CD4-positive, alpha-beta T cell treated with Interferon alpha-2 for 1 hour (primary cell): ENCODE results near the gene STEEP1.
"Not testable (repeated sequence)": the region's sequence is repeated elsewhere in the genome, so short reads cannot be mapped to it uniquely, and the experiment has no call there.

Source experiments
- DNase-seq, 2 donors: peaks; one replicate each; pipeline ENCODE4 v3.0.0-alpha.2; 2020 to 2022

Gene STEEP1

DNA sequence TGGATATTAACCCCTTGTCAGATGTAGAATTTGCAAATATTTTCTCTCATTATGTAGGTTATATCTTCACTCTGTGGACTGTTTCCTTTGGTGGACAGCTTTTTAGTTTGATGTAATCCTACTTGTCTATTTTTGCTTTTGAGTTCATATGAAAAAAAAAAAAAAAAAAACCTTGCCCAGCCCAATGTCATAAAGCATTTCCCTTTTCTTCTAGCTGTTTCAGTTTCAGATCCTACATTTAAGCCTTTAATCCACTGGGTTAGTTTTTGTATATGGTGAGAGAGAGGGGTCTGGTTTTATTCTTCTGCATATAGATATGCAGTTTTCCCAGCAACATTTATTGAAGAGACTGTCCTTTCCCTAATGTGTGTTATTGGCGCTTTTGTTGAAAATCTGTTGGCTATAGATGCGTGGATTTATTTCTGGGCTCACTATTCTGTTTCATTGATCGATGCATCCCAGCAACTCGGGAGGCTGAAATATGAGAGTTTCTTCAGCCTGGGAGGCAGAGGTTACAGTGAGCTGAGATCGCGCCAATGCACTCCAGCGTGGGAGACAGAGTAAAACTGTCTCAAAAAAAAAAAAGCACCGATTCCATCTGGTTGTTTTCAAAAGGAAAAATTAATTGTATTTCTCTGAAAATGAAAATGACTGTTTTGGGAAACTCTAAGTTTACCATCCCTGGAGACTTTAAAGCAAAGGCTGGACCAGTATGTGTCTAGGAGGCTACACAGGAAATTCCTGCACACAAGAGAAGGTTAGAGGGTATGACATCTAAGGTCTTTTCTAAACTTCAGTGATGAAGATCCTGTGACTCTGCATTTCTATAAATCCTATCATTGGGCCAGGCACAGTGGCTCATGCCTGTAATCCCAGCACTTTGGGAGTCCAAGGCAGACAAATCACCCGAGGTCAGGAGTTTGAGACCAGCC, 35.6 kb downstream of the STEEP1 start:
- DNase-seq, result no peak

DNA sequence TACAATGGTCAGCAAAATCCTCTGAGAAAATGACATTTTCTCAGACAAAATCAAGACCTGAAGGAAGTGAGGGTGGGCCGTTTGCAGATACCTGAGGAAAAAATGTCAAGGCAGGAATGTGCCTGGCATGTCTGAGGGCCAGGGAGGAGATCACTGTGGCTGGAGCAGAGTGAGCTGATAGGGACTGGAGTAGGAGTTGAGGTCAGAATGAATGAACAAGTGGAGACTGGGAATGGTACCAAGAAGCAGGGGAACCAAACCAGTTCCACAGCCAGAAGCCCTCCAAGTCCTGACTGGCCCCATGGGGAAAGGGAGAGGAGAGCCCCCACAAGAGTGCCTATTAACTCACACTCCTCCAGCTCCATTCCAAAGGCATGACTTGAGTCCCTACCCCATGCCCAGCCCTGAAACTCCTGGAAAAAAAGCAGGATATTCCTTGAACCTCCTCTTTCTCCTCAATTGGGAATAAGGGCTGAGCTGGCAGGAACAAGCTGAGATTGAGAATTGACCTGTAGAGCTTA, 41.5 kb downstream of the STEEP1 start:
- no peak for DNase-seq

DNA sequence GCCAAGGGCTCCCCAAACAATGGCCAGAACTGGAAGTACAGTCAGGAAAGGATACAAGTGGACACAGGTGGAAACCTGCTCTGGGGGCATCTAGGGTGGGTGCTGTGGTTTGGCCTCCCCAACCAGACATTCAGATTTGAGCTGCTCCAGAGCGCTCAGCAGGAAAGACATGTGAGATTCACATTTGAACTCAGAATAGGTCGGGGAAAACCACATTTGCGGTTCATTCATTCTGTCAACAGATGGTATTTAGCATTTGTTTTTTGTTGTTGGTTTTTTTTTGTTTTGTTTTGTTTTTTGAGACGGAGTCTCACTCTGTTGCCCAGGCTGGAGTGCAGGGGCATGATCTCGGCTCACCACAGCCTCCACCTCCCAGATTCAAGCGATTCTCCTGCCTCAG, 44.0 kb downstream of the STEEP1 start:
- DNase-seq, result no peak

DNA sequence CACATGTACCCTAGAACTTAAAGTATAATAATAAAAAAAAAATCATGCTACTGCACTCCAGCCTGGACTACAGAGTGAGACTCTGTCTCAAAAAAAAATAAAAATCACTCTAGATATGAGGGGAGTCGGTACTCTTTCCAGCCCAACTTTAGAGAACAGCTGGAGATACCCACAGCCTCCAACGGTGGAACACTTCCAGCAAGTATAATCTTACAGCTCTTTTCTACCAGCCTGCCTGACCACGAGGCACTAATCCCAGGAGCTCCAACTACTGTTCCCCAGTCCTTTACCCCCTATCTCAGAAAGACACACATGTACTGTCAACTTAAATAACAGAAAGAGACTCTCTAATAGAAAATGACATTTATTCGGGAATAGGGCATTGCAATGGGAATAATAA, 46.8 kb downstream of the STEEP1 start:
- no peak for DNase-seq

- DNase-seq, result peak; percentile 58 to 75
Observed at GRCh38 chrX:119516157-119516702, 49.0 kb downstream of the STEEP1 start.

DNA sequence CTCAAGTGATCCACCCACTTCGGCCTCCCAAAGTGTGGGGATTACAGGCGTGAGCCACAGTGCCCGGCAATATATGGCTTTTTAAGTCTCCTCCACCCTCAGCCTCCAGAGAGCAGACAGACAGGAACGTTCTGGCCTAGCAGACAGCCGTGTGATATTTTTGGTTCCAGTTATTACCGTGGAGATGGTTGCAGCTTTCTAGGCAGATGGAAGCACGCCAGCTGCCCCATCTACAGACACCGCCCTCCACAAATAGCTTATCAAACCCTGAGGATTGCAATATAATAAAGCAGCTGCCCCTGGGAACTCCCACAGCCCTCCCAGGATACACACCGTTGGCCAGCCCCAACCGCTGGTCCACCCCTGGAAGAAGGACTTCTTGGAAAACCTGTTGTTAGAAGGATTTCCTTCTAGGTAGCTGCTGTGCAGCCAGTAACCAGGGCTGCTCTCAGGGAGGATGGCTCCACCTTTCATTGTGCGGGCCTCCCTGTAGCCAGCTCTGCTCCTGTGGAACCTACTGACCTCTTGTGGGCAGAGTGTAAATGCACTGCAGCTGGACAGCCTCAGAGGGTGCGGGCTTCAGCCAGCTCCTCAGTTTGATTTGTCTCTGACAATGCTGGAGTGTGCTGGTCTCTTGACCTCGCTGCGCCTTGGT, 52.9 kb downstream of the STEEP1 start:
- peak; percentile 16 to 18 for DNase-seq

GRCh38 chrX:119507206-119507605, 58.0 kb downstream of the STEEP1 start:
- DNase-seq, result no peak

DNA sequence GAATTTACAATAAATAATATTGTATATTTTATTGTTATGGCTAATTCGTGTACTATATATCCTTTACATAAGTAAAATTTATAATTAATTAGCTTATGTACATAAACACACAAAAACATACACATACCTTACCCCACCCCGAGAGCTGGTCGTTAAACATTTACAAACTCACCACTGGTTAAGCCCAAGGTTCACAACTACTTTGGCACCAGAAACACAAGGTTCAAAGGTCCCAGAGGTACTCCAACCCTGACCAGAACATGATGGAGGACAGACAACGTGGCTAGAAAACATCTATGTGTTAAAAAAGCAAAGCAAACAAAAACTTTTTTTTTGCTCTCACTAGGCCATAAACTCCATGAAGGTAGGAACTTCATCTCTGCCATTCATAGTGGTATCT, 59.3 kb downstream of the STEEP1 start:
- no peak for DNase-seq

- not testable (repeated sequence) for DNase-seq
Observed at GRCh38 chrX:119505145-119505544, 60.1 kb downstream of the STEEP1 start.

DNA sequence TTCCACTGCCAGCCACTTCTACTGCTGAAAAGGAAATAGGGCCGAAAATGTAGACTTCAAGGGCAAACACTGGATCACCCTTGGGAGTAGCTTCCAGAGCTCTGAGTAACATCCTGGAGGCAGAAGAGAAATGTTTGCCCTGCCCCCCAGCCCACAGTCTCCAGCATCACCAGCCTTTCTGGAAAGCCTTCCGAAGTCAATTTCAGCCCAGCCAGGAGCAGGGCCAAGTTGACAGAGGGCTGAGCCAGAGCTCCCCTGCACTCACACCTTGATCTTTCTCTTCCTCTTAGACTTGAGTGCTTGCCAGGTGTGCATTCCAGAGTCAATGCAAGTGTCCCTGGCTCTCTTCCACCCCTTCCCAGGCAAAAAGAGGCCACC, 61.7 kb downstream of the STEEP1 start:
- no peak for DNase-seq

GRCh38 chrX:119502727-119503483, 62.3 kb downstream of the STEEP1 start:
- peak; percentile 22 to 51 for DNase-seq

DNA sequence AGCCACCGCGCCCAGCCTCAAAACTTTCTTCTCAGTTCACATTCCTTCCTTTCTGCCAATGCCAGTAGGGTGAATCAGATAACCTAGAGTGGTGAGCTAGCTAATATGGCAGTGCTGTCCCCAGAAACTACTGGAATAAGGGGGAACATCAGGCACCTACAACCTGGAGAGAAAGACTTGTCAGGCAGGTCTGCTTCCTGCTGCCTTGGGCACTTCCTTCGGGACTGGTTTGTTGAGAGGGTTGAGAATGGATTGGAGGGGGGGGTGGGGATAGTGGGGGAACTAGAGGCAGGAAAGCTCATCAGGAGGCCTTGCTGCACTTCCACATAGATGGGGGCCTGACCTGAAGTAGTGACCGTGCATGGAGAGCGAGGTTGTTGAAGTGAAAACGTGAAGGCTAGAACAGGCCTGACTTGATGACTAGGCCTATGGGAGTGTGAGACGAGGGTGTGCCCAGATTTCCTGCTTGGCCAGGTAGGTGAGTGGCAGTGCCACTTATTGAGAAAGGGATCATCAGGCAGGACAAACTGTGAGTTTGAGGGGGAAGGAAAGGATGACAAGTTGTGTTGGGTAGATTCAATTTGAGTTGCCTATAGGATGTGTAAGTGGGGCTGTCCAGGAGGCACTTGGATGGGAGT, 63.6 kb downstream of the STEEP1 start:
- no peak for DNase-seq

- no peak for DNase-seq
Observed at GRCh38 chrX:119500061-119500800, 65.0 kb downstream of the STEEP1 start.

DNA sequence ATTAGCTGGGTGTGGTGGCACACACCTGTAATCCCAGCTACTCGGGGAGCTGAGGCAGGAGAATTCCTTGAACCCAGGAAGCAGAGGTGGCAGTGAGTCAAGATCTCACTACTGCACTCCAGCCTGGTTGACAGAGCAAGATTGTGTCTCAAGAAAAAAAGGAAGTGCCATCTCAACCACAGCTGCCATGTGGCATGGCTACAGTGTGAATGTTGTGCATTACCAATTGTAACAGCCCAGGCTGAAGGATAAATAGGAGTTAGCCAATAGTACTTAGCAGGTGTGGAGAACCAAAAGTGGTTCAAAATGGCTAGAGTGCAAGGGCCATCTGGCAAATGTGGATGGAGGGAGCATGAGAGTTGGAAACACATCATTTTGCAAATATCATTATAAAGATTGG, 68.0 kb downstream of the STEEP1 start:
- DNase-seq, result no peak

DNA sequence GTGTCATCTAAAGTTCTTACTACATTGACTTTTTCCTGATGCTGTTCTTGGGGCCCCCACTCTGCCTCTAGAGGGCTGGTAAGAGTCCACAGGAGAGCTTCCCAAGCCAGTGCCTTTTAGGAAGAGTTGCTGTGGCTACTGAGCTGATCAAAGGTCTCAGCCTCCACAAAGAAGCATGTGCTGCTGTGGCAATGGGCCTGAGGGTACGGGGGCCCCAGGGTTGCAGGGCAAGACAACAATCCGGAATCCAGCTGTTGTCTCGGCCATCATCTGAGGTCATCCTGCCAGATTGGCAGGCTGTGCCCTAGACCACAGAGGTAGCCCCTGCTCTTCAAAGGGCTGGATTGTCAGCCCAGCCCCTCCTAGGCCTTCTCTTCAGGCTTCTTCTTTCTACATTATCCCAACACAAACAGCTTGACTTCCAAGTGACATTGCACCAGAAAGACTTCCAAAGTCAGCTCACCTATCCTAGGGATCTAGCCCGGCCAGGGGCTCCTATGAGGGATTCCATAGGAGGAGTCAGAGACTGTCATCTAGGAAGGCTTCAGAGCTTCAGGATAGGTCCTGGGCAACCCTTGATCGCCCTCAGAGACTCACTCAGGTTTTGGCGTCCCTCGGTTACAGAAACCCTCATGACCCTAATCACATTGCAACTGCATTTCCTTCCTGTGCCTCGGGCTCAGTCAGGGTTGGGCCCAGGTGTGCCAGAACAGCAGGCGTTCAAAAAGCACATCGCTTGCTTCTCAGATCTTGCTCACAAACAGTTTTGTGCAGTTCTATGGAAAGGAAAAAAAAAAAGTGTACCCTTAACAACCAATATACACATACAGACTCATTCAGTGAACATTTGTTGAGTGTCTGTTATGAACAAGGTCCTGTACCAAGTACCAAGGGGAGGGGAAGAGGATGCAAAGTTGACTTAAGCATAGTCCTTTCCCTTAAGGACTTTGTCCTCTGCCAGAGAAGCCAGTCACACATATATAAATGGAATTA, 69.2 kb downstream of the STEEP1 start:
- no peak for DNase-seq

DNA sequence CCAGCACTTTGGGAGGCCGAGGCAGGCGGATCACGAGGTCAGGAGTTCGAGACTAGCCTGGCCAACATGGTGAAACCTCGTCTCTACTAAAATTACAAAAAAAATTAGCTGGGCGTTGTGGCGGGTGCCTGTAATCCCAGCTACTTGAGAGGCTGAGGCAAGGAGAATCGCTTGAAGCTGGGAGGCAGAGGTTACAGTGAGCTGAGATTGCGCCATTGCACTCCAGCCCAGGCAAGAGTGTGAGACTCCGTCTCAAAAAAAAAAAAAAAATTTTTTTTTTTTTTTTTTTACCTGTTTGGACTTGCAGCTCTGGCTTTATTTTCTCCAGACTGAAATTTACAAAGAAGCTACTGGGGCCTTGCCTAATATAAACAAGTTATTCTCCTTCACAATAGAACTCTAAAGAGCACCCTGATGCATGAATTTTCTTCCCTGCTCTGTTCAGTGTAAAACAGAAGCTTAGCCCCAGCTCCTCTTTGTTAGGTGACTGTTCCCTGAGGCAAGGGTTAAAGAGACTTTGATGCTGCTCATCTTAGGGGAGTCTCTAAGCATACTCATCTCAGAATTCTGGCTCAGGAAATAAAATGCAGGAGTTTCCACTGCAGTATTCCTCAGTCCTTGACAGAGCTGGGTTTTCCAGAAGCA, 71.2 kb downstream of the STEEP1 start:
- DNase-seq, result not testable (repeated sequence)

DNA sequence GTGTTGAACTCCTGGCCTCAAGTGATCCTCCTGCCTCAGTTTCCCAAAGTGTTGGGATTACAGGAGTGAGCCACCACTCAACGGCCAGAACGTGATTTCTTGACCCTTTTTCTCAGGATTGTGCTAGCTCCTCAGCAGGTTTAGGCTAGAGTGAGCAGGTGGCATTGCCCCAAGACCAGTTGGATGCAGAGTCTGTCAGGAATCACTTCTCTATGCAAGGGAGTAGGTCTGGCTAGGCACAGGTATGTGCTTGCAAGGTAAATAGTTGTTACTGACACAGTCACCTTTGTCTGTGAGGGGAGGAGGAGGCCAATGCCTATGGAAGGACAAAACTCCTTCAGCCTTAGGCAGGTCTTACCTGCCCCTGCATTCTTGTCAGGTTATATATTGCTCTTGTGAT, 72.7 kb downstream of the STEEP1 start:
- DNase-seq, result no peak

- DNase-seq, result no peak
Observed at GRCh38 chrX:119489212-119490074, 75.8 kb downstream of the STEEP1 start.

DNA sequence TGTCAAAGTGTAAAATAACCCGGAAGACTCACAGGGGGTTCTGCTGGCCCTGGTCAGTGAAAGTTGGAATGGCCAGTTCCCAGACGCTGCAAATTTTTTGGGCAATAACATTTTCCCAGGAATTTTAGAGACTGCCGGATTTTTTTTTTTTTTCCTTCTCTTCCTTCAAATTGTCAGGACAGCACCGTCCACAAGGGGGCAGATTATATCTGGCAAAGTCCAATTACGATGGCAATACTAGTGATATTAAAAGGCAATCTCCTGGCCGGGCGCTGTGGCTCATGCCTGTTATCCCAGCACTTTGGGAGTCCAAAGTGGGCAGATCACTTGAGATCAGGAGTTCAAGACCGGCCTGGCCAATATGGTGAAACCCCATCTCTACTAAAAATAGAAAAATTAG, 76.5 kb downstream of the STEEP1 start:
- peak; percentile 11 to 47 for DNase-seq
